K562 (cell line): ENCODE data around the gene BTG2. TPM values are rescaled to one million over a fixed set of nuclear protein-coding genes. Genes with fewer than 3 reads are reported as not detected.

Experiments
- ATAC-seq: fragments of 200-7000 bp; cut with Tn5 transposase; 3 replicates; pipeline ENCODE4 v1.9.1; 2020; ENCODE audit warnings: moderate library complexity
- BruUV-seq: library from RNA; stranded (reverse); fragments of 400-500 nt; replicated peaks from 2 replicates; lab custom pipeline; 2021; lab: Mats Ljungman, UMichigan
- CTCF ChIA-PET: fragments of 300-600 bp; formaldehyde crosslinking; extraction: SDS; loops from one replicate; lab custom pipeline; 2021; ENCODE audit warnings: low intra/inter-chr PET ratio; lab: Yijun Ruan, JAX
- POLR2A ChIA-PET: fragments of 300-600, 350-650 bp; sonication (Branson Sonifier 250); formaldehyde crosslinking; extraction: SDS; loops from one replicate; lab custom pipeline; 2021; ENCODE audit warnings: antibody characterized with exemption, inconsistent platforms; lab: Yijun Ruan, JAX
- DNase-seq, 4 experiments: peaks; one replicate each; pipeline versions ENCODE4 v3.0.0 to v3.0.0-alpha.2; 2011 to 2018; ENCODE audit warnings: low spot score in 3 of 4, mixed read lengths in 3 of 4; ENCODE audit errors: extremely low read depth in 1 of 4
- FAIRE-seq: peaks from 2 replicates; lab custom pipeline; 2011; peaks lifted over from hg19 to GRCh38; lab: Jason Lieb, UNC
- H2AFZ ChIP-seq: 2 replicates; pipeline ENCODE4 v1.6.0; 2011; ENCODE audit warnings: low read depth, low read length, control low read depth, inconsistent platforms
- H3K27ac ChIP-seq: fragments of 200-600 bp; 3 replicates; pipeline ENCODE4 v1.8.0; 2011; ENCODE audit warnings: low read depth, mild to moderate bottlenecking, control low read depth, inconsistent platforms, low read length, moderate library complexity, mixed read lengths; ENCODE audit errors: extremely low read depth
- H3K27me3 ChIP-seq, 2 experiments: fragments of 300-600 bp in 1 of 2; 2 replicates in 1 of 2; 3 replicates in 1 of 2; pipeline versions ENCODE4 v1.6.0 to v1.8.0; 2011; ENCODE audit warnings: inconsistent platforms in 2 of 2, low read length in 2 of 2, mild to moderate bottlenecking in 1 of 2, mixed read lengths in 1 of 2, moderate library complexity in 1 of 2; ENCODE audit not compliant: control insufficient read depth in 2 of 2, insufficient read depth in 2 of 2
- H3K36me3 ChIP-seq: fragments of 300-600 bp; 3 replicates; pipeline ENCODE4 v1.8.0; 2011; ENCODE audit warnings: mild to moderate bottlenecking, low read length, inconsistent platforms; ENCODE audit not compliant: control insufficient read depth, insufficient read depth
- H3K4me1 ChIP-seq, 2 experiments: fragments of 200-600 bp in 1 of 2; replicated peaks in 1 of 2; 2 replicates in 1 of 2; 3 replicates in 1 of 2; pipeline versions ENCODE4 v1.5.1 to v1.8.0; 2011; ENCODE audit warnings: inconsistent platforms in 2 of 2, low read length in 2 of 2, mild to moderate bottlenecking in 1 of 2, mixed read lengths in 1 of 2, moderate library complexity in 1 of 2; ENCODE audit not compliant: control insufficient read depth in 2 of 2, insufficient read depth in 2 of 2
- H3K4me2 ChIP-seq: 2 replicates; pipeline ENCODE4 v1.6.1; 2011; ENCODE audit warnings: low read length, control low read depth, inconsistent platforms, mixed read lengths; ENCODE audit not compliant: insufficient read depth
- H3K4me3 ChIP-seq: fragments of 200-600 bp; sonication (generic), shearing (Covaris generic); 2 replicates; pipeline ENCODE4 v1.5.1; 2016; ENCODE audit warnings: control low read depth, inconsistent platforms
- H3K79me2 ChIP-seq: fragments of 200-600 bp; 3 replicates; pipeline ENCODE4 v1.8.0; 2011; ENCODE audit warnings: low read length, inconsistent platforms; ENCODE audit not compliant: control insufficient read depth, insufficient read depth
- H3K9ac ChIP-seq, 2 experiments: 2 replicates each; pipeline versions ENCODE4 v1.6.0 to v1.6.1; 2011; ENCODE audit warnings: low read depth in 2 of 2, low read length in 2 of 2, control low read depth in 1 of 2, inconsistent platforms in 1 of 2, mild to moderate bottlenecking in 1 of 2, mixed read lengths in 1 of 2; ENCODE audit not compliant: insufficient read depth in 1 of 2
- H3K9me1 ChIP-seq: one replicate; pipeline ENCODE4 v1.6.0; 2011; ENCODE audit warnings: inconsistent platforms, mild to moderate bottlenecking, low read length, moderate library complexity; ENCODE audit not compliant: control insufficient read depth, insufficient read depth
- H3K9me3 ChIP-seq: replicated peaks from 2 replicates; pipeline ENCODE4 v1.5.1; 2011; ENCODE audit warnings: low read depth, low read length, inconsistent platforms; ENCODE audit not compliant: control insufficient read depth, insufficient read depth
- H4K20me1 ChIP-seq: replicated peaks from 2 replicates; pipeline ENCODE4 v1.6.1; 2011; ENCODE audit warnings: low read length, inconsistent platforms, mixed read lengths; ENCODE audit not compliant: control insufficient read depth, insufficient read depth
- BACH1 ChIP-seq: fragments of 200-800 bp; sonication (Bioruptor generic); IDR thresholded peaks from 2 replicates; pipeline ENCODE4 v1.6.1; 2016; ENCODE audit warnings: missing genetic modification characterization, missing compliant biosample characterization
- CEBPB ChIP-seq: fragments of 450-650 bp; IDR thresholded peaks from 2 replicates; pipeline ENCODE4 v1.6.1; 2016; ENCODE audit warnings: missing genetic modification characterization, missing compliant biosample characterization
- CEBPG ChIP-seq, 3 experiments: fragments of 200-800 bp in 1 of 3; sonication (Bioruptor generic) in 1 of 3; sonication (generic) in 1 of 3; formaldehyde crosslinking in 1 of 3; IDR thresholded peaks in 2 of 3; conservative IDR thresholded peaks in 1 of 3; 2 replicates each; pipeline versions ENCODE4 v1.6.1 to v1.8.0; 2016 to 2022; ENCODE audit warnings: missing compliant biosample characterization in 2 of 3, missing genetic modification characterization in 2 of 3, mild to moderate bottlenecking in 1 of 3, missing genetic modification reagents in 1 of 3
- CREBBP ChIP-seq: IDR thresholded peaks from one replicate; pipeline ENCODE4 v1.6.1; 2012; ENCODE audit warnings: low read depth, mild to moderate bottlenecking, control low read depth, inconsistent platforms, low read length
- FOXK1 ChIP-seq: sonication (generic); formaldehyde crosslinking; IDR thresholded peaks from 2 replicates; pipeline ENCODE4 v1.8.0; 2022; ENCODE audit warnings: missing genetic modification reagents, mild to moderate bottlenecking, borderline replicate concordance
- GTF2F1 ChIP-seq: IDR thresholded peaks from 2 replicates; pipeline ENCODE4 v1.6.1; 2011; ENCODE audit warnings: low read depth, low read length, improper control_type of control experiment
- JUN ChIP-seq, 2 experiments: sonication (generic) in 1 of 2; formaldehyde crosslinking in 1 of 2; IDR thresholded peaks; 2 replicates each; pipeline versions ENCODE4 v1.6.1 to v1.8.0; 2012 to 2022; ENCODE audit warnings: borderline replicate concordance in 2 of 2, mild to moderate bottlenecking in 2 of 2, improper control_type of control experiment in 1 of 2, low read depth in 1 of 2, low read length in 1 of 2, missing genetic modification reagents in 1 of 2
- ZKSCAN8 ChIP-seq: fragments of 200-800 bp; sonication (Bioruptor generic); IDR thresholded peaks from 2 replicates; pipeline ENCODE4 v1.6.1; 2016; ENCODE audit warnings: missing genetic modification characterization, missing compliant biosample characterization
- ZNF232 ChIP-seq: sonication (generic); formaldehyde crosslinking; IDR thresholded peaks from 2 replicates; pipeline ENCODE4 v1.8.0; 2022; ENCODE audit warnings: mild to moderate bottlenecking, missing genetic modification reagents
- WGBS: fragments of 100-300 bp; shearing (Covaris generic); methylation state at CpG from one replicate; pipeline ENCODE4 v1.1.6; 2016; ENCODE audit warnings: low coverage, mixed read lengths; ENCODE audit not compliant: insufficient coverage; ENCODE audit errors: missing lambda C conversion rate; 5-methylcytosine and 5-hydroxymethylcytosine counted together
- in situ Hi-C: fragments of 300-500 bp; cut with MboI; formaldehyde crosslinking; loops from 4 replicates; pipeline ENCODE4 v1.15.0; 2018; ENCODE audit warnings: inconsistent platforms, mixed read lengths
- intact Hi-C: fragments of 100-400 bp; cut with micrococcal nuclease; formaldehyde crosslinking; loops from 2 replicates; pipeline ENCODE4 v1.14.2; 2022
- polyA plus RNA-seq, 8 experiments: library from polyadenylated mRNA; depleted of rRNA in 4 of 8; stranded (reverse) in 5 of 8; unstranded in 3 of 8; fragments of >200 nt; fragmentation: Nextera tagmentation in 2 of 8; fragmentation: Illumina TruSeq in 1 of 8; extraction: Ambion mirVana in 2 of 8; extraction: Trizol in 1 of 8; gene quantifications; 2 replicates each; pipeline versions ENCODE4 v1.2.1 to v1.2.3, GENCODE V29; 2011 to 2014; ENCODE audit warnings: inconsistent platforms in 1 of 8, missing spikeins in 1 of 8
- total RNA-seq, 7 experiments: library from RNA; depleted of rRNA in 6 of 7; stranded (reverse); fragments of >200 nt in 6 of 7; fragmentation: Illumina TruSeq in 2 of 7; extraction: Trizol in 2 of 7; gene quantifications; 2 replicates each; pipeline versions ENCODE4 v1.2.1 to v1.2.3, GENCODE V29; 2011 to 2021; ENCODE audit warnings: low replicate concordance in 1 of 7
- TF ChIP-seq, protein P1 (sequence below): sonication (generic); formaldehyde crosslinking; IDR thresholded peaks from 2 replicates; pipeline ENCODE4 v1.8.1; 2023; ENCODE audit warnings: mild to moderate bottlenecking, missing genetic modification reagents
- TF ChIP-seq, protein P2 (sequence below): sonication (generic); formaldehyde crosslinking; IDR thresholded peaks from 2 replicates; pipeline ENCODE4 v1.8.0; 2022; ENCODE audit warnings: mild to moderate bottlenecking, low read depth, missing genetic modification reagents
- TF ChIP-seq, protein P3 (sequence below): sonication (generic); formaldehyde crosslinking; IDR thresholded peaks from 2 replicates; pipeline ENCODE4 v1.8.0; 2022; ENCODE audit warnings: missing genetic modification reagents, mild to moderate bottlenecking, borderline replicate concordance
- TF ChIP-seq, protein P4 (sequence below): fragments of 250-450 bp; sonication (Bioruptor Pico); IDR thresholded peaks from 2 replicates; pipeline ENCODE4 v1.8.0; 2022; ENCODE audit warnings: moderate library complexity, mild to moderate bottlenecking, inconsistent platforms

The BTG2 gene
- total and polyA plus RNA-seq, 9 of the 15 experiments (the other 6 are each of a cell fraction or from before 2014, with no cell fraction given), result 2.3 to 41.9 (median 8.7) TPM

DNA sequence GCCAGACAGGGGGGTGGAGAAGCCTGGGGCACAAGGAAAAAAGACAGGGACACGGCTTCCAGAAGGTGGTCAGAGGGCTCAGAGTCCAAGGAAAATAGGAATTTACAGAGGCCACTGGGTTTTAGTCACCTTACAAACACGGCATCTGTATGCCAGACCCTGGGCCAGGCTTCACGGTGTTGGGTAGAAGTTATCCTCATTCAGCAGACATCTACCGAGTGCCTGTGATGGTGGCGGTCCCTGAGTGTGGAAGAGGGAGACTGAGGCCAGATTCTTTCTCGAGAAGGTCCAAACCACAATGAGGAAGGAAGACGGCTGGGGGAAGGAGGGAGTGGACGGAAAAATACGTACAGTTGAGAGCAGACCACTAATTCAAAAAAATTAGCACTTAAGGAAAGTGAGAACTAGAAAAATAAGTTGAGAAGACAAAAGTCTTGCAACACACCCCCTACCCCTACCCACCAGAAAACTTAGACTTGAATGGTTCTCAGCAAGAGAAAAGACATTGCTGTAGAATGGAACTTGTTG, 864 bp upstream of the BTG2 start:
- H3K9ac ChIP-seq, result peak overlapping the region; percentile 87 to 92
- 49% methylated on average over 9 of the region's 9 CpGs for WGBS
- ChIA-PET POLR2A (interaction anchor here (1.0 to 9.3 kb wide), 5 partner anchors 9 to 19 kb away, joined by 4 to 117 read pairs (median 41); no protein-coding TSS in a partner anchor), CTCF (interaction anchor here (0.6 kb wide), 1 partner anchor 354 kb away, joined by 3 read pairs; no protein-coding TSS in a partner anchor)
- H3K4me2 ChIP-seq, result peak overlapping the region; percentile 78
- BruUV-seq, result no TSS peak
- DNase-seq, result no peak
- no peak for FAIRE-seq
- no peak for ATAC-seq
- no peaks in the 10 kb centered on the region for H3K9me3 ChIP-seq
- H3K79me2 ChIP-seq, result peaks cover 26% of the 10 kb centered on the region; the same call in 2 of the 3 replicates
- H3K27me3 ChIP-seq, result no peaks in the 10 kb centered on the region
- H3K4me1 ChIP-seq, result peaks cover 69 to 71% of the 10 kb centered on the region in 2 experiments
- H3K9me1 ChIP-seq, result peaks cover 8% of the 10 kb centered on the region
- peak overlapping the region; percentile 90 for H3K27ac ChIP-seq
- peaks cover 26% of the 10 kb centered on the region for H4K20me1 ChIP-seq
- H3K36me3 ChIP-seq, result peaks cover 11% of the 10 kb centered on the region
- peak overlapping the region; percentile 84 for H2AFZ ChIP-seq
- in situ Hi-C loops, result no loop called here
- intact Hi-C loops, result no loop called here
- H3K4me3 ChIP-seq, result peak overlapping the region; percentile 69
- TF ChIP-seq, protein P1, sequence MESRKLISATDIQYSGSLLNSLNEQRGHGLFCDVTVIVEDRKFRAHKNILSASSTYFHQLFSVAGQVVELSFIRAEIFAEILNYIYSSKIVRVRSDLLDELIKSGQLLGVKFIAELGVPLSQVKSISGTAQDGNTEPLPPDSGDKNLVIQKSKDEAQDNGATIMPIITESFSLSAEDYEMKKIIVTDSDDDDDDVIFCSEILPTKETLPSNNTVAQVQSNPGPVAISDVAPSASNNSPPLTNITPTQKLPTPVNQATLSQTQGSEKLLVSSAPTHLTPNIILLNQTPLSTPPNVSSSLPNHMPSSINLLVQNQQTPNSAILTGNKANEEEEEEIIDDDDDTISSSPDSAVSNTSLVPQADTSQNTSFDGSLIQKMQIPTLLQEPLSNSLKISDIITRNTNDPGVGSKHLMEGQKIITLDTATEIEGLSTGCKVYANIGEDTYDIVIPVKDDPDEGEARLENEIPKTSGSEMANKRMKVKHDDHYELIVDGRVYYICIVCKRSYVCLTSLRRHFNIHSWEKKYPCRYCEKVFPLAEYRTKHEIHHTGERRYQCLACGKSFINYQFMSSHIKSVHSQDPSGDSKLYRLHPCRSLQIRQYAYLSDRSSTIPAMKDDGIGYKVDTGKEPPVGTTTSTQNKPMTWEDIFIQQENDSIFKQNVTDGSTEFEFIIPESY (CRISPR knock-in tag), result peak; percentile 68; the same call in 1 of the 2 replicates
- TF ChIP-seq ZNF232 (CRISPR knock-in tag) (0 out of 2 replicates have a peak, but pooled peaks have one; percentile 27), CEBPB (peak; percentile 77), CREBBP (no peak), FOXK1 (0 out of 2 replicates have a peak, but pooled peaks have one; percentile 49), BACH1 (tag) (peak; percentile 28; the same call in 1 of the 2 replicates), JUN (IDR thresholded peaks at IDR 0.05; ENCODE audit: borderline replicate concordance, low read depth, low read length) (no peak), JUN (CRISPR knock-in tag; IDR thresholded peaks at IDR 0.05; ENCODE audit: borderline replicate concordance) (no peak), CEBPG (CRISPR knock-in tag; IDR thresholded peaks at IDR 0.05) (no peak), CEBPG (tag; conservative IDR thresholded peaks at IDR 0.05 in 1 of 2, IDR thresholded peaks at IDR 0.05 in 1 of 2) (peak in 1 of 2 experiments; percentile 49; a peak in 1 of 4 replicates), GTF2F1 (no peak), ZKSCAN8 (CRISPR knock-in tag) (peak; percentile 29; the same call in 1 of the 2 replicates)
- TF ChIP-seq, protein P2, sequence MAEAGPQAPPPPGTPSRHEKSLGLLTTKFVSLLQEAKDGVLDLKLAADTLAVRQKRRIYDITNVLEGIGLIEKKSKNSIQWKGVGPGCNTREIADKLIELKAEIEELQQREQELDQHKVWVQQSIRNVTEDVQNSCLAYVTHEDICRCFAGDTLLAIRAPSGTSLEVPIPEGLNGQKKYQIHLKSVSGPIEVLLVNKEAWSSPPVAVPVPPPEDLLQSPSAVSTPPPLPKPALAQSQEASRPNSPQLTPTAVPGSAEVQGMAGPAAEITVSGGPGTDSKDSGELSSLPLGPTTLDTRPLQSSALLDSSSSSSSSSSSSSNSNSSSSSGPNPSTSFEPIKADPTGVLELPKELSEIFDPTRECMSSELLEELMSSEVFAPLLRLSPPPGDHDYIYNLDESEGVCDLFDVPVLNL (CRISPR knock-in tag), result 0 out of 2 replicates have a peak, but pooled peaks have one; percentile 48
- TF ChIP-seq, protein P3, sequence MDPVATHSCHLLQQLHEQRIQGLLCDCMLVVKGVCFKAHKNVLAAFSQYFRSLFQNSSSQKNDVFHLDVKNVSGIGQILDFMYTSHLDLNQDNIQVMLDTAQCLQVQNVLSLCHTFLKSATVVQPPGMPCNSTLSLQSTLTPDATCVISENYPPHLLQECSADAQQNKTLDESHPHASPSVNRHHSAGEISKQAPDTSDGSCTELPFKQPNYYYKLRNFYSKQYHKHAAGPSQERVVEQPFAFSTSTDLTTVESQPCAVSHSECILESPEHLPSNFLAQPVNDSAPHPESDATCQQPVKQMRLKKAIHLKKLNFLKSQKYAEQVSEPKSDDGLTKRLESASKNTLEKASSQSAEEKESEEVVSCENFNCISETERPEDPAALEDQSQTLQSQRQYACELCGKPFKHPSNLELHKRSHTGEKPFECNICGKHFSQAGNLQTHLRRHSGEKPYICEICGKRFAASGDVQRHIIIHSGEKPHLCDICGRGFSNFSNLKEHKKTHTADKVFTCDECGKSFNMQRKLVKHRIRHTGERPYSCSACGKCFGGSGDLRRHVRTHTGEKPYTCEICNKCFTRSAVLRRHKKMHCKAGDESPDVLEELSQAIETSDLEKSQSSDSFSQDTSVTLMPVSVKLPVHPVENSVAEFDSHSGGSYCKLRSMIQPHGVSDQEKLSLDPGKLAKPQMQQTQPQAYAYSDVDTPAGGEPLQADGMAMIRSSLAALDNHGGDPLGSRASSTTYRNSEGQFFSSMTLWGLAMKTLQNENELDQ, result 0 out of 2 replicates have a peak, but pooled peaks have one; percentile 45
- TF ChIP-seq, protein P4, sequence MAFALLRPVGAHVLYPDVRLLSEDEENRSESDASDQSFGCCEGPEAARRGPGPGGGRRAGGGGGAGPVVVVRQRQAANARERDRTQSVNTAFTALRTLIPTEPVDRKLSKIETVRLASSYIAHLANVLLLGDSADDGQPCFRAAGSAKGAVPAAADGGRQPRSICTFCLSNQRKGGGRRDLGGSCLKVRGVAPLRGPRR (CRISPR knock-in tag), result 0 out of 2 replicates have a peak, but pooled peaks have one; percentile 2
